Heart left ventricle (tissue), 13 donors: ENCODE measurements around the gene MAPT.

ENCODE experiments used
- POLR2A ChIP-seq, 2 donors: fragments of 450-650 bp; IDR thresholded peaks; one replicate each; pipeline ENCODE4 v1.6.1; 2017; ENCODE audit warnings: antibody characterized with exemption in 2 of 2, mild to moderate bottlenecking in 2 of 2, moderate library complexity in 2 of 2
- TF ChIP-seq, protein P1 (sequence below), 12 donors: fragments of 200-600 bp; sonication (generic) in 4 of 12; IDR thresholded peaks; one replicate each; pipeline versions ENCODE4 v1.5.0 to v1.8.0; 2018 to 2022; ENCODE audit warnings: antibody characterized with exemption in 12 of 12, mild to moderate bottlenecking in 5 of 12
- donor health status: ischemic (EF 13 %, LVEDD 7.1; RV severe dilation, severe dysfunction).
- donor health status: DM: no; HTN: yes; CAD: no.
- donor health status: DM: no; HTN: no; CAD: no.
- donor health status: ischemic (EF 25% LVEDD 6.9; RV normal size, moderate dysfunction).
- donor health status: ischemic (EF 25% LVEDD 5.7; RV mildly dilated, moderate dysfunction).
- donor health status: ischemic (EF 35%, LVEDD 5.7; RV mildly dilated, moderate dysfunction).
- donor health status: nonischemic (EF 11% LVEDD 7.7; RV severe dilation, severe dysfunction).
- donor health status: DM: yes; HTN: yes; CAD: no.
- donor health status: PGD.
- donor health status: ischemic (EF 29% LVEDD 5.4; RV normal size, mild dysfunction).
- donor health status: nonischemic (EF 23%, LVEDD 6.1; RV moderate dilation, normal function).

DNA sequence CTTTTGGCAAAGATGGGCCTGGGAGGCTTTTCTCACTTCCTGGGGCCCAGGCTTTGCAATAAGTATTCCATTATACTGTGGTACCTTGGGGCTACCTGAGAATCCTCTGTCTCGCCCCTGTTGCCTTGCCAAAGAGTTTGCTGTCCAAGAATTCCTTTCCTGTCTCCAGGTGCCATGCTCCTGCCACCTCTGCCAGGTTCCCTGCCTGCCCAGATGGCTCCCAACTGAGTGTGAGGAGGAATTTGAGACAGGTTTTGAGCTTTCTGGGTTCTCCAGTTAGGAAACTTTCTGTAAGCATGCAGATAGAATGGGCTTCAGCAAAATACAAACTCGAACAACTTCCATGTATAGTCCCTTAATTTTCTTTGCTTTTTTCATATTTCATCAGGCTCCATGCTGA is 5.8 kb downstream of the MAPT start:
- TF ChIP-seq, protein P1, sequence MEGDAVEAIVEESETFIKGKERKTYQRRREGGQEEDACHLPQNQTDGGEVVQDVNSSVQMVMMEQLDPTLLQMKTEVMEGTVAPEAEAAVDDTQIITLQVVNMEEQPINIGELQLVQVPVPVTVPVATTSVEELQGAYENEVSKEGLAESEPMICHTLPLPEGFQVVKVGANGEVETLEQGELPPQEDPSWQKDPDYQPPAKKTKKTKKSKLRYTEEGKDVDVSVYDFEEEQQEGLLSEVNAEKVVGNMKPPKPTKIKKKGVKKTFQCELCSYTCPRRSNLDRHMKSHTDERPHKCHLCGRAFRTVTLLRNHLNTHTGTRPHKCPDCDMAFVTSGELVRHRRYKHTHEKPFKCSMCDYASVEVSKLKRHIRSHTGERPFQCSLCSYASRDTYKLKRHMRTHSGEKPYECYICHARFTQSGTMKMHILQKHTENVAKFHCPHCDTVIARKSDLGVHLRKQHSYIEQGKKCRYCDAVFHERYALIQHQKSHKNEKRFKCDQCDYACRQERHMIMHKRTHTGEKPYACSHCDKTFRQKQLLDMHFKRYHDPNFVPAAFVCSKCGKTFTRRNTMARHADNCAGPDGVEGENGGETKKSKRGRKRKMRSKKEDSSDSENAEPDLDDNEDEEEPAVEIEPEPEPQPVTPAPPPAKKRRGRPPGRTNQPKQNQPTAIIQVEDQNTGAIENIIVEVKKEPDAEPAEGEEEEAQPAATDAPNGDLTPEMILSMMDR (IDR thresholded peaks at IDR 0.05) = no peak
- no peak for TF ChIP-seq POLR2A (IDR thresholded peaks at IDR 0.05)
